ENCODE data around the gene GUCD1.
"Not testable (repeated sequence)": the region's sequence is repeated elsewhere in the genome, so short reads cannot be mapped to it uniquely, and the experiment has no call there.

GUCD1 gene

GRCh38 chr22:24554313-24555164 lies at the start of gene GUCD1:
Gene GUCD1, minus strand, starts transcription at chr22:24555138. Its CDS starts 147 bp downstream, at chr22:24554991.
- no peak for TF ChIP-seq GATA2 (IDR thresholded peaks at IDR 0.05; ENCODE audit: low read depth, low read length)
- TF ChIP-seq GATA3 (IDR thresholded peaks at IDR 0.05; ENCODE audit: low read depth, low read length) = no peak

DNA sequence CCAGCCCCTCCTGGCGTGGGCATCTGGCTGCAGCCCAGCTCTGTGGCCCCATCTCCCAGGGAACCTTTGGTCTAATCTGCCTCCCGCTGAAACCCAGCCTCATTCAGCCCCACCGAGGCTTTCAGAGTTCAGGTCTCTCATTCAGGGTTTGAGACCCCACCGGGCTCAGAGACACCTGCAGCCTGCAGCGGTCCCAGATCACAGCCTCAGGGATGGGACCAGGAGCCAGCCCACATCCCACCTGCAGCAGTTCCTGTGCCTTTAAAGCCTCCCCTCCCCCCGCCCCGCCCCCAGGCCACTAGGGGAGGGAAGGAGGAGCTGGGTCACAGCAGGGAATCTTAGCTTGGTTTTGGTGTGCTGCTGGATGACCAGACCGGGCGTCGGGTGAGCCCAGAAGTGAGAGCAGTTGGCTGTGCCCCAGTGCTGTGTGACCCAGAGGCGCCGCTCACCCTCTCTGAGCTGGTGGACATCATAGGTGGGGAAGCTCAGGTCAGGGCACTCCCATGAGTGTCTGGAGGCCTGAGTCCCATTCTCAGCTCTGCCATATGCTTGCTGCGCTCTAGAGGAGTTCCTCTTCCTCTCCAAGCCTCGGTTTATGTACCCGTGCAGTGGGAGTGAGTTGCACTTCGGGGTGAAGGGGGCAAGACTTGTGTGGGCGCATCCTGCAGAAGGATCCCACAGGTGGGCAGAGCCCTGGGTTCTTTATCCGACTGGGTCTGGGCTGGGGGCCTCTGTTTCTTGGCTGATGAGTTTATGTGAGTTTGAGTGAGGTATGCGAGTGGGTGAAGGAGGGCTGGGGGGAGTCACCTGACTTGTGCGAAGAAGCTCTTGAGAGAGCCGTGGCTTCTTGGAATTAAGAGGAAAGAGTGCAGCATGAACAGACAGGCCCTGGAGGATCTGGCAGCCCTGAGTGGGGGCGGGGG lies 48.2 kb upstream of the GUCD1 start, which contains the start of gene GGT1:
Gene GGT1, plus strand, starts transcription at position 347 of the 923 bp plus-strand sequence. CDS start 7,889 bp downstream, outside the sequence.
- not testable (repeated sequence) for TF ChIP-seq GATA2, GATA3 (IDR thresholded peaks at IDR 0.05; ENCODE audit: low read depth, low read length)

DNA sequence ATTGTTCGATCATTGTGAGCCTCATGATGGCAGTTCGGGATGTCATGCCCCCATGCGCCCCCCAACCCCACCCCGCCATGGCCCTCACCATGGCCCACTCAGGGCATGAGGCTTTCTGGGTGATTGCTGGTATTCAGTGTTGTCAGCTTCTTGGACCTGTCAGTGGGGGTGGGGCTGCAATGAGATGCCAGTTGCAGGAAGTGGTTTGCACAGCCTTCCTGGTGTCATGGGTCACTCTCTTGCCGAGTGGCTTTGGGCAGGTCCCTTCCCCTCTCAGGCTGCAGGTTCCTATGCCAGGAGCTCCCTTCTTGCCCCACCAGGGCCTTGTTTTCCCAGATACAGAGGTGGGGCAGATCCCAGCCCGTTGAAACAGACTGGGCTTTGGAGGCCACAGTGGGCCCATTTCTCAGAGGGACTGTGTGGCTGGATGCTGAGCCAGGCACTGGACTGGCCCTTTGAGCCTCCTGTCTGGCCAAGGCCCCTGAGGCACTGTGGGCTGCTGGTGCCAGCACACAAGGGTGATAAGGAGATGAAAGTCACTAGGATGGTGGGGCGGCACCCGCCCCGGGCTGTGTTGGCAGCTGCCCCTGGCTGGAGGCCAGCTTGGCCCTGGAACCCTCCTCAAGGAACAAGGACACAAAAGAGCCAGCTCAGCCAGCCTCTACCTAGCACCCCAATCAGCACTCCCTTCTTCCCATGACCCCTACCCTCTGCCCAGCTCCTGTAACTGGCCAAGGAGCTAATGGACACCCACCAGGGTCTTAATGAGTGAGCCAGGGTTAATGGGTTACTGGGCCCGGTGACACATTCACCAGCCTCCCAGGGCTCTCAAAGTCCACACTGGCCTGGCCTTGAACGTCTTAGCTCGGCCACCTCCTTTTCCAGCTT lies 46.5 kb upstream of the GUCD1 start:
- TF ChIP-seq GATA3 (IDR thresholded peaks at IDR 0.05; ENCODE audit: low read depth, low read length) (no peak), GATA2 (IDR thresholded peaks at IDR 0.05; ENCODE audit: low read depth, low read length) (peak; percentile 23; the same call in 1 of the 2 replicates)

- TF ChIP-seq GATA2 (IDR thresholded peaks at IDR 0.05; ENCODE audit: low read depth, low read length) (no peak), GATA3 (IDR thresholded peaks at IDR 0.05; ENCODE audit: low read depth, low read length) (no peak)
Observed at GRCh38 chr22:24599514-24599913, 44.6 kb upstream of the GUCD1 start.

- TF ChIP-seq GATA2 (IDR thresholded peaks at IDR 0.05; ENCODE audit: low read depth, low read length) = no peak
- TF ChIP-seq GATA3 (IDR thresholded peaks at IDR 0.05; ENCODE audit: low read depth, low read length) = no peak
Observed at GRCh38 chr22:24595863-24596262, 40.9 kb upstream of the GUCD1 start.

DNA sequence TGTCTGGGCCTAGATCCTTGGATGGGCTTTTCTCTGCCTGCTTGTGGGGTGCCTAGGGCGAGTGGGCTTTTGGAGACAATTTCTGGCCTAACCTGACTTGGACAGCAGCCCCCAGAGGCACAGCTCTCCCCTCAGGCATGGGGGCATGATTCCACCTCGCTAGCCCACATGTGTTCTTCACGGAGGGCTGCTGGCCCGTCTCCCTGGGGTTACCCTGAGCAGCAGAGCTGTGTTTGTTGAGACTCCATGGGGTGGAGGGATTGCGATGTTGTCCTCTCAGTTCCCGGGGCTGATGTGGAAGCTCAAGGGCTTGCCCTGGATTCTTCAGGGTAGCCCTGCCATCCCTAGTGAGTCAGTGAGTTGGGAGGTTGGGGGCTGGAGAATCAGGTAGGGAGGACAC lies 40.3 kb upstream of the GUCD1 start:
- TF ChIP-seq GATA3 (IDR thresholded peaks at IDR 0.05; ENCODE audit: low read depth, low read length) = no peak
- no peak for TF ChIP-seq GATA2 (IDR thresholded peaks at IDR 0.05; ENCODE audit: low read depth, low read length)

DNA sequence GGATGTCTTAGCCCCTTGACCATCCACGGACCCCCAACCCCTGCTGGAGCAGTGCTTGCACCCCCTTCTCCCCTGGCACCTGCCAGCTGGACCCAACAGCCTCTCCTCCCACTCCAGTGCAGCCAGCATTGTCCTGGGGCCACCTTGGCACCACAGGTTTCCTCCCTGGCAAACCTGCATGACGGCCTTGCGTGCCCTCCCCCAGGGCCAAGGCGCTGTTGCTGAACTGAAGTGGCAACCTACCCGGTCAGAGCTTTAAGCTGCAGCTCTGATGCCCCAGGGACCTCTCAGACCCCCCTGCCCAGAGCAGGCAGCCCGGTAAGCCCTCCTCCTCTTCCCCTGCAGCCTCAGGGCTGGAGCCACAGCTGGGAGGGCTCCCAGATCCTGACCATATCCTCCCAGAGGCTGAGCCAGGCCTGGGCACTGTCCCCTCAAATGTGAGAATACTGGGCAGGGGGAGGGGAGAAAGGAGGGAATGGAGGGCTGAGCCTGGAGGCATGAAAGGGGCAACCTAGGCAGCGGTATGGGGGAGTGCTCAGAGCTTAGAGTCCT lies 39.7 kb upstream of the GUCD1 start:
- TF ChIP-seq GATA3 (IDR thresholded peaks at IDR 0.05; ENCODE audit: low read depth, low read length) = no peak
- no peak for TF ChIP-seq GATA2 (IDR thresholded peaks at IDR 0.05; ENCODE audit: low read depth, low read length)

GRCh38 chr22:24593836-24594568 lies 39.1 kb upstream of the GUCD1 start:
- TF ChIP-seq GATA3 (IDR thresholded peaks at IDR 0.05; ENCODE audit: low read depth, low read length) (no peak), GATA2 (IDR thresholded peaks at IDR 0.05; ENCODE audit: low read depth, low read length) (no peak)

DNA sequence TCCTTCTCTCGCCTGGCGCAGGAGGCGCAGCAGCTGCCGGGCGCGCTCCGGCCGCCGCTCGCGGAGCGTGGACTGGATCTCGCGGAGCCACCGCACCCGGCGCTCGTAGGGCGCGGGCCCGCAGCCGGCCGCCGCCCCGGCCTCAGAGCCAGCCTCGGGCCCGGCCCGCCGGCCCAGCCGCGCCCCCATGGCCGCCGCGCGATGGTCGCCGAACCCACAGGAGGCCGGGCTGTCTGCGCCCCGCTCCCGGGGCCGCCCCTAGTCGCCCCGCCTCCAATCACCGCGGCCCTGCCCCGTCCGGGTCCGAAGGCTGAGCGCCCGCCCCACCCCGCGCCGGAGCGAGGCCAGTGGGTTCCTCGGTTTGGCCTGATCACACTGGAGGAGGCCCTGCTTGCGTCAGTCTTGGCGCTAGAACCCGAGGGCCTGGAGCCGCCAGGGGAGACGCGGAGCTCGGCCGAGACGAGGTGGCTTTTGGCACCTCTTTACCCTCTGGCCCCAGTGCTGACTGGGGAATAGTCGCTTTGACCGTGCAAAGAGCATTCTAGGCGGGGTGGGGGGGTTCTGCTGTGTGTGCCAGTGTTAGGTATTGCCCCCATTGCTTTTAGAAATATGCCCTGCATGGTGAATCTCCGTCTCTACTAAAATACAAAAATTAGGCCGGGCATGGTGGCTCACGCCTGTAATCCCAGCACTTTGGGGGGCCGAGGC lies 38.1 kb upstream of the GUCD1 start, which contains the start of gene LRRC75B:
Gene LRRC75B, minus strand, starts transcription at position 223 of the 708 bp plus-strand sequence. Its CDS starts 34 bp downstream, at position 189.
- TF ChIP-seq GATA2 (IDR thresholded peaks at IDR 0.05; ENCODE audit: low read depth, low read length) (no peak), GATA3 (IDR thresholded peaks at IDR 0.05; ENCODE audit: low read depth, low read length) (no peak)

DNA sequence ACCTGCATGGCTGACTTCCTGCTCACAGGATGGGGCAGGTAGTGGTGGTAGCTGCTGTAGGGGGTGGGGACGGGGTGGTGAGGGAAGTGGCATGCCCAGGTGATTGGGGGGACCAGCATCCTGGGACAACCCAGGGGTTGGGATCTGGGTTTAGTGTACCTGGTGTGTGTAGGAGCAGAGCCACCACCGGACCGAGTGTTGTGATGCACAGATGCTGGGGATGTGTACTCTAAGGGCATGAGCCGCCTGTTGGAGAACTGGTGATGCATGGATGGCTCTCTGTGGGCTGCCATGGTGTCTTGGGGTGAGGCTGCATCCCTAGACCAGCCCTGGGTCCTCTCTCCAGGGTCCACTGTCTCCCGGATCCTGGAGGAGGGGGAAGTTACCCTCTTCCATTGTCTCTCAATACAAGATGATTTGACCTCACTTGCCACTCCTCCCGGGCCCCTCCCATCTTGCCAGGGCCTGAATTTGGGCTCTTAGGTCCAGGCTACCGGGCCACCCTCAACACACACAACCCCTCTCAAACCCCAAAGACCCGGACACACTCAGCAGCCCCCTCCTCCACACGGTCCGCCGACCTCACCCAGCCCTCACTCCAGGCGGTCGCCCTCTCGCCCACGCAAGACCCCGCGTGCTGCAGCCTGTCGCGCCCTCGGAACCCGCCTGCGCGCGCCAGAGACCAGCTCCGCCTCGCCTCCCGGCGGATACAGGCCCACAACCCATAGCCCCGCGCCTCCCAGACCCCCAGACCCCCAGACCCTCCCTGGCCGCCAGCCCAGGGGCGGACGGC lies 37.3 kb upstream of the GUCD1 start:
- TF ChIP-seq GATA2 (IDR thresholded peaks at IDR 0.05; ENCODE audit: low read depth, low read length) (no peak), GATA3 (IDR thresholded peaks at IDR 0.05; ENCODE audit: low read depth, low read length) (no peak)

DNA sequence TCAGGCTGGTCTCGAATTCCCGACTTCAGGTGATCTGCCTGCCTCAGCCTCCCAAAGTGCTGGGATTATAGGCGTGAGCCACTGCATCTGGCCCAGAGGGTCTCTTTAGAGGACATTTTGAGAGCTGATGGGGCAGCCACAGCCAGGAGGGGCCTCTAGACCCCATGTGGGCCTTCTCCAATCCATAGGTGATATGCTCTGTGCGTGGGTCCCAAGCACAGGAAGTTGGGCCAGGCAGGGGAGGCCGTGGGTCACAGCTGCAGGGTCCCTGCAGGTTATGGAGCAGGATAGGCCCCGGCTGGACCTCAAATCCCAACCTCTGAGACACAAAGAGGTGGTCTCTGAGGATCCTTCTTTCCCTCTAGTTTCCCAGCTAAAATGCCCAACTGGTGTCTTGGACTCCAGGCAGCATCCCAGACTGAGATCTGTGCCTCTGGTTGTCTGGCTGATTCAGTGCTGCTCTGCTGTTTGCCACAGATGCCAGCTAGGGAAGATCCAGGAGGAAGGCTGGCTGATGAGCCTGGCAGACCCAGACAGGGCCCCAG lies 36.4 kb upstream of the GUCD1 start:
- no peak for TF ChIP-seq GATA2 (IDR thresholded peaks at IDR 0.05; ENCODE audit: low read depth, low read length)
- TF ChIP-seq GATA3 (IDR thresholded peaks at IDR 0.05; ENCODE audit: low read depth, low read length) = no peak

All from SH-SY5Y (cell line).